ENCODE measurements around the gene GRK1. TPM values are rescaled to one million over a fixed set of nuclear protein-coding genes. Genes with fewer than 3 reads are reported as not detected.
"Not testable (repeated sequence)": the region's sequence is repeated elsewhere in the genome, so short reads cannot be mapped to it uniquely, and the experiment has no call there.

Gene GRK1
- total and polyA plus RNA-seq, 4 donors, result 0.36 to 0.97 (median 0.67) TPM

GRCh38 chr13:113752211-113752986 lies 85.4 kb downstream of the GRK1 start:
- not testable (repeated sequence) for H3K4me3 ChIP-seq (ENCODE audit: low read depth, low read length); H3K36me3 ChIP-seq (ENCODE audit: control insufficient read depth, insufficient read depth, low read length); H3K27me3 ChIP-seq (ENCODE audit: control insufficient read depth, insufficient read depth, low read length); H3K9me3 ChIP-seq (ENCODE audit: control insufficient read depth, insufficient read depth, low read length); H3K27ac ChIP-seq (ENCODE audit: low read depth, low read length); H3K4me1 ChIP-seq (ENCODE audit: control insufficient read depth, insufficient read depth, low read length); DNase-seq (ENCODE audit: low read depth in 4 of 6, low spot score in 6 of 6)
- WGBS (ENCODE audit: insufficient coverage), result 97% methylated on average over 12 of the region's 78 CpGs

- Histone ChIP-seq H3K27ac (ENCODE audit: low read depth, low read length) (no peak overlapping the region), H3K4me3 (ENCODE audit: low read depth, low read length) (no peak overlapping the region), H3K4me1 (ENCODE audit: control insufficient read depth, insufficient read depth, low read length) (no peaks in the 10 kb centered on the region), H3K27me3 (ENCODE audit: control insufficient read depth, insufficient read depth, low read length) (no peaks in the 10 kb centered on the region), H3K9me3 (ENCODE audit: control insufficient read depth, insufficient read depth, low read length) (no peaks in the 10 kb centered on the region), H3K36me3 (ENCODE audit: control insufficient read depth, insufficient read depth, low read length) (peaks cover 3% of the 10 kb centered on the region)
- no peak for DNase-seq (ENCODE audit: low read depth in 4 of 6, low spot score in 6 of 6)
- WGBS (ENCODE audit: insufficient coverage), result 89% methylated on average over 11 of the region's 11 CpGs
Observed at GRCh38 chr13:113753171-113753570, 86.2 kb downstream of the GRK1 start.

- no peak for DNase-seq (ENCODE audit: low read depth in 4 of 6, low spot score in 6 of 6)
- Histone ChIP-seq H3K27me3 (ENCODE audit: control insufficient read depth, insufficient read depth, low read length) (peaks cover 4% of the 10 kb centered on the region), H3K9me3 (ENCODE audit: control insufficient read depth, insufficient read depth, low read length) (no peaks in the 10 kb centered on the region), H3K4me1 (ENCODE audit: control insufficient read depth, insufficient read depth, low read length) (peaks cover 7% of the 10 kb centered on the region), H3K27ac (ENCODE audit: low read depth, low read length) (no peak overlapping the region), H3K36me3 (ENCODE audit: control insufficient read depth, insufficient read depth, low read length) (peaks cover 3% of the 10 kb centered on the region), H3K4me3 (ENCODE audit: low read depth, low read length) (no peak overlapping the region)
- WGBS (ENCODE audit: insufficient coverage), result 84% methylated on average over 7 of the region's 7 CpGs
Observed at GRCh38 chr13:113754242-113754641, 87.2 kb downstream of the GRK1 start.

GRCh38 chr13:113754691-113755090 lies 87.7 kb downstream of the GRK1 start:
- Histone ChIP-seq H3K27ac (ENCODE audit: low read depth, low read length) (no peak overlapping the region), H3K36me3 (ENCODE audit: control insufficient read depth, insufficient read depth, low read length) (peaks cover 3% of the 10 kb centered on the region), H3K9me3 (ENCODE audit: control insufficient read depth, insufficient read depth, low read length) (no peaks in the 10 kb centered on the region), H3K27me3 (ENCODE audit: control insufficient read depth, insufficient read depth, low read length) (peaks cover 7% of the 10 kb centered on the region), H3K4me3 (ENCODE audit: low read depth, low read length) (no peak overlapping the region), H3K4me1 (ENCODE audit: control insufficient read depth, insufficient read depth, low read length) (peaks cover 12% of the 10 kb centered on the region)
- DNase-seq (ENCODE audit: low read depth in 4 of 6, low spot score in 6 of 6), result no peak
- 81% methylated on average over 15 of the region's 15 CpGs for WGBS (ENCODE audit: insufficient coverage)

GRCh38 chr13:113756441-113757097 lies 89.5 kb downstream of the GRK1 start:
- no peaks in the 10 kb centered on the region for H3K9me3 ChIP-seq (ENCODE audit: control insufficient read depth, insufficient read depth, low read length)
- H3K36me3 ChIP-seq (ENCODE audit: control insufficient read depth, insufficient read depth, low read length), result peaks cover 3% of the 10 kb centered on the region
- H3K27me3 ChIP-seq (ENCODE audit: control insufficient read depth, insufficient read depth, low read length), result peaks cover 23% of the 10 kb centered on the region
- 94% methylated on average over 20 of the region's 20 CpGs for WGBS (ENCODE audit: insufficient coverage)
- peaks cover 15% of the 10 kb centered on the region for H3K4me1 ChIP-seq (ENCODE audit: control insufficient read depth, insufficient read depth, low read length)
- no peak overlapping the region for H3K4me3 ChIP-seq (ENCODE audit: low read depth, low read length)
- DNase-seq (ENCODE audit: low read depth in 4 of 6, low spot score in 6 of 6), result no peak
- no peak overlapping the region for H3K27ac ChIP-seq (ENCODE audit: low read depth, low read length)

GRCh38 chr13:113758651-113759524 lies 91.9 kb downstream of the GRK1 start, which contains the start of gene TMEM255B:
Gene TMEM255B, plus strand, starts transcription at chr13:113759226. Its CDS starts 44 bp downstream, at chr13:113759270.
- H3K4me1 ChIP-seq (ENCODE audit: control insufficient read depth, insufficient read depth, low read length), result peaks cover 15% of the 10 kb centered on the region
- WGBS (ENCODE audit: insufficient coverage), result 1% methylated on average over 80 of the region's 80 CpGs
- peak in 4 of 6 donors; percentile 33 to 86 (median 68) for DNase-seq (ENCODE audit: low read depth in 4 of 6, low spot score in 6 of 6)
- peaks cover 28% of the 10 kb centered on the region for H3K27me3 ChIP-seq (ENCODE audit: control insufficient read depth, insufficient read depth, low read length)
- peaks cover 3% of the 10 kb centered on the region for H3K36me3 ChIP-seq (ENCODE audit: control insufficient read depth, insufficient read depth, low read length)
- peak within 1 kb of the TSS; percentile 53 for H3K4me3 ChIP-seq (ENCODE audit: low read depth, low read length)
- H3K9me3 ChIP-seq (ENCODE audit: control insufficient read depth, insufficient read depth, low read length), result no peaks in the 10 kb centered on the region
- H3K27ac ChIP-seq (ENCODE audit: low read depth, low read length), result peak within 1 kb of the TSS; percentile 25

- peaks cover 28% of the 10 kb centered on the region for H3K27me3 ChIP-seq (ENCODE audit: control insufficient read depth, insufficient read depth, low read length)
- 0% methylated on average over 22 of the region's 26 CpGs for WGBS (ENCODE audit: insufficient coverage)
- peak overlapping the region; percentile 25 for H3K27ac ChIP-seq (ENCODE audit: low read depth, low read length)
- peaks cover 15% of the 10 kb centered on the region for H3K4me1 ChIP-seq (ENCODE audit: control insufficient read depth, insufficient read depth, low read length)
- H3K4me3 ChIP-seq (ENCODE audit: low read depth, low read length), result peak overlapping the region; percentile 53
- DNase-seq (ENCODE audit: low read depth in 4 of 6, low spot score in 6 of 6), result peak in 2 of 6 donors; percentile 54 to 60
- H3K9me3 ChIP-seq (ENCODE audit: control insufficient read depth, insufficient read depth, low read length), result no peaks in the 10 kb centered on the region
- H3K36me3 ChIP-seq (ENCODE audit: control insufficient read depth, insufficient read depth, low read length), result peaks cover 3% of the 10 kb centered on the region
Observed at GRCh38 chr13:113759525-113760137, 92.6 kb downstream of the GRK1 start.

- Histone ChIP-seq H3K27me3 (ENCODE audit: control insufficient read depth, insufficient read depth, low read length) (peaks cover 28% of the 10 kb centered on the region), H3K4me1 (ENCODE audit: control insufficient read depth, insufficient read depth, low read length) (peaks cover 15% of the 10 kb centered on the region), H3K27ac (ENCODE audit: low read depth, low read length) (no peak overlapping the region), H3K4me3 (ENCODE audit: low read depth, low read length) (no peak overlapping the region), H3K36me3 (ENCODE audit: control insufficient read depth, insufficient read depth, low read length) (no peaks in the 10 kb centered on the region), H3K9me3 (ENCODE audit: control insufficient read depth, insufficient read depth, low read length) (no peaks in the 10 kb centered on the region)
- WGBS (ENCODE audit: insufficient coverage), result 88% methylated on average over 6 of the region's 7 CpGs
- no peak for DNase-seq (ENCODE audit: low read depth in 4 of 6, low spot score in 6 of 6)
Observed at GRCh38 chr13:113761136-113761535, 94.1 kb downstream of the GRK1 start.

GRCh38 chr13:113762075-113762474 lies 95.1 kb downstream of the GRK1 start:
- Histone ChIP-seq H3K27ac (ENCODE audit: low read depth, low read length) (no peak overlapping the region), H3K36me3 (ENCODE audit: control insufficient read depth, insufficient read depth, low read length) (no peaks in the 10 kb centered on the region), H3K4me3 (ENCODE audit: low read depth, low read length) (no peak overlapping the region), H3K4me1 (ENCODE audit: control insufficient read depth, insufficient read depth, low read length) (peaks cover 15% of the 10 kb centered on the region), H3K27me3 (ENCODE audit: control insufficient read depth, insufficient read depth, low read length) (peaks cover 28% of the 10 kb centered on the region), H3K9me3 (ENCODE audit: control insufficient read depth, insufficient read depth, low read length) (no peaks in the 10 kb centered on the region)
- DNase-seq (ENCODE audit: low read depth in 4 of 6, low spot score in 6 of 6), result no peak
- no CpG with 5 or more reads among the region's 2 CpGs for WGBS (ENCODE audit: insufficient coverage)
